Peyer's patch (tissue), 4 donors: ENCODE results near the gene GLB1L3. TPM values are rescaled to one million over a fixed set of nuclear protein-coding genes. Genes with fewer than 3 reads are reported as not detected.
A peak's percentile ranks its signal among the peaks of the same experiment; 100 is the strongest.

Experiments
- DNase-seq, 3 donors: peaks; one replicate each; pipeline ENCODE4 v3.0.0-alpha.2; 2017 to 2019
- H3K27ac ChIP-seq, 4 donors: fragments of 200-600 bp; sonication (generic); one replicate each; pipeline ENCODE4 v1.5.1; 2016 to 2019
- H3K27me3 ChIP-seq, 2 donors: fragments of 200-600 bp; sonication (generic); one replicate each; pipeline ENCODE4 v1.5.1; 2019
- H3K36me3 ChIP-seq, 3 donors: fragments of 200-600 bp; sonication (generic); one replicate each; pipeline ENCODE4 v1.5.1; 2016 to 2019
- H3K4me1 ChIP-seq, 4 donors: fragments of 200-600 bp; sonication (generic); one replicate each; pipeline ENCODE4 v1.5.1; 2016 to 2019
- H3K4me3 ChIP-seq, 4 donors: fragments of 200-600 bp; sonication (generic); 1 replicate in 3 of 4; 2 replicates in 1 of 4; pipeline ENCODE4 v1.5.1; 2016 to 2019; ENCODE audit warnings: mild to moderate bottlenecking in 1 of 4
- H3K9me3 ChIP-seq, 4 donors: fragments of 200-600 bp; sonication (generic); one replicate each; pipeline ENCODE4 v1.5.1; 2016 to 2019; ENCODE audit warnings: mild to moderate bottlenecking in 1 of 4
- POLR2A ChIP-seq, 2 donors: fragments of 450-650 bp; IDR thresholded peaks; one replicate each; pipeline ENCODE4 v1.5.1; 2017; ENCODE audit warnings: antibody characterized with exemption in 2 of 2, mild to moderate bottlenecking in 2 of 2, moderate library complexity in 2 of 2
- total RNA-seq, 4 donors: library from RNA; depleted of rRNA; stranded (reverse); fragments of >200 nt; gene quantifications; one replicate each; pipeline ENCODE4 v1.1.0, GENCODE V29; 2016
- TF ChIP-seq, protein P1 (sequence below), 6 experiments: fragments of 450-650 bp in 4 of 6; fragments of 200-600 bp in 2 of 6; sonication (generic) in 1 of 6; IDR thresholded peaks; one replicate each; pipeline ENCODE4 v1.5.1; 2017 to 2019; ENCODE audit warnings: antibody characterized with exemption in 6 of 6, mild to moderate bottlenecking in 3 of 6, moderate library complexity in 1 of 6

The GLB1L3 gene
- total RNA-seq, 4 donors from 2014 or later = not detected

DNA sequence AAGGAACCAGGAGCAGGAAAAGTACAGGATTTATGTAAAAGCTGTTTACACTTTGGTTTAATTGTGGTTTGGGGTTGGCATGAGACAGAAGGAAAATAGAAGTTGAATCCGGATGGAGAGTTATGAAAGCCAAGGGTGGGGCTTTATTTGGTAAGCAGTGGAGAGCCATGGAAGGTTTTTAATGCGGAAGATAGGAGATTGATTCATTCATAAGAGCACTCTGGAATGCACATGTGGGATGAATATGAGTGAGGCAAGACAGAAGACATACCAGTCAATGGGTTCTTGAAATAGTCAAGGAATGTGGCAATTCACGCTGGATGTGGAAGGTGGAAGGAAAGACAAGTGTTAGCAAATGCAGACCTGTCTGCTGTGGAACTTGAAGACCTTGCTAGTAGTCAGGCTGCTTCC is 9.3 kb upstream of the GLB1L3 start:
- no peaks in the 10 kb centered on the region for H3K4me1 ChIP-seq
- no peaks in the 10 kb centered on the region for H3K27me3 ChIP-seq
- H3K36me3 ChIP-seq = peaks cover 0 to 30% (median 0%) of the 10 kb centered on the region in 3 donors
- no peak overlapping the region for H3K27ac ChIP-seq
- no peak overlapping the region for H3K4me3 ChIP-seq
- DNase-seq = no peak
- no peak for TF ChIP-seq POLR2A (IDR thresholded peaks at IDR 0.05)
- TF ChIP-seq, protein P1, sequence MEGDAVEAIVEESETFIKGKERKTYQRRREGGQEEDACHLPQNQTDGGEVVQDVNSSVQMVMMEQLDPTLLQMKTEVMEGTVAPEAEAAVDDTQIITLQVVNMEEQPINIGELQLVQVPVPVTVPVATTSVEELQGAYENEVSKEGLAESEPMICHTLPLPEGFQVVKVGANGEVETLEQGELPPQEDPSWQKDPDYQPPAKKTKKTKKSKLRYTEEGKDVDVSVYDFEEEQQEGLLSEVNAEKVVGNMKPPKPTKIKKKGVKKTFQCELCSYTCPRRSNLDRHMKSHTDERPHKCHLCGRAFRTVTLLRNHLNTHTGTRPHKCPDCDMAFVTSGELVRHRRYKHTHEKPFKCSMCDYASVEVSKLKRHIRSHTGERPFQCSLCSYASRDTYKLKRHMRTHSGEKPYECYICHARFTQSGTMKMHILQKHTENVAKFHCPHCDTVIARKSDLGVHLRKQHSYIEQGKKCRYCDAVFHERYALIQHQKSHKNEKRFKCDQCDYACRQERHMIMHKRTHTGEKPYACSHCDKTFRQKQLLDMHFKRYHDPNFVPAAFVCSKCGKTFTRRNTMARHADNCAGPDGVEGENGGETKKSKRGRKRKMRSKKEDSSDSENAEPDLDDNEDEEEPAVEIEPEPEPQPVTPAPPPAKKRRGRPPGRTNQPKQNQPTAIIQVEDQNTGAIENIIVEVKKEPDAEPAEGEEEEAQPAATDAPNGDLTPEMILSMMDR (IDR thresholded peaks at IDR 0.05) = no peak
- no peaks in the 10 kb centered on the region for H3K9me3 ChIP-seq

DNA sequence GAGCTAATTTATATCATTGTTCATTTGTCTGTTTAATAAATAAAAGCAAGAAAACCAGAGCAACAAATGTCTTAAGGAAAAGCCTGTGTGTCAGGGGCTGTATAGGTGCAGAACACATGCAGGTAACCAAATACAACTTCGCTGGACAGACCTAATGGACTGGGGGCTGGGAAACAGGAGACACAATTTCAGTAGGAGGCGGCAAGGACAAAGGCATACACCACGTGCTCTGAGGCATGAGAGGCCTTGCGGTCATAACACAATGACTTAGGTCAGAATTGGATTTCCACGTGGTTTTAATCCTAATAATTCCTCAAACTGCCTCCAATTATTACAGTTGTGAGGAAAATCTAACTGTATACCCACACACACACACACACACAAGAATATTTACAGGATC is 8.7 kb upstream of the GLB1L3 start:
- DNase-seq = no peak

DNA sequence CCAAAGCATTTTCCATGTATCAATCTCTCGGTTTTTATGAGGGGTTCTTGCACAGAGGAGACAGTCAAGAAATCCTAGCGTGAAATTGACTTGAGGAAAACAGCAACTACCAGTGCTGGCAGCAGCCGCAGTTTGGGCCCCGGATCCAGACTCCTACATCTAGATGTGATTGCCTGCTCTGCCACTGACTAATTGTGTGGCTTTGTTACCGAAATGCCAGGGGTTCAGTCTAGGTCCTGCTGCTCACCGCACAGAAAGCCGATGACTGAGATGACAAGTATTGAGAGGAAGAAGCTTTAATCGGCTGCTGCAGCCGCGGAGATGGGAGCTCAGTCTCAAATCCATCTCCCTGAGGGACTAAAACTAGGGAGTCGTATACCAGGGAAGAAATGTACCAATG is 8.2 kb upstream of the GLB1L3 start:
- no peak for DNase-seq
- Histone ChIP-seq H3K4me1 (no peaks in the 10 kb centered on the region), H3K27ac (no peak overlapping the region), H3K4me3 (no peak overlapping the region), H3K27me3 (peaks cover 0 to 4% of the 10 kb centered on the region in 2 donors), H3K36me3 (peaks cover 0 to 18% (median 0%) of the 10 kb centered on the region in 3 donors), H3K9me3 (no peaks in the 10 kb centered on the region)
- TF ChIP-seq, protein P1 (IDR thresholded peaks at IDR 0.05) = no peak
- no peak for TF ChIP-seq POLR2A (IDR thresholded peaks at IDR 0.05)

More for the DNA sequence above, 8.7 kb upstream of the GLB1L3 start:
- no peaks in the 10 kb centered on the region for H3K9me3 ChIP-seq
- H3K4me3 ChIP-seq = no peak overlapping the region
- no peak overlapping the region for H3K27ac ChIP-seq
- TF ChIP-seq, protein P1 (IDR thresholded peaks at IDR 0.05) = no peak
- TF ChIP-seq POLR2A (IDR thresholded peaks at IDR 0.05) = no peak
- peaks cover 0 to 23% (median 0%) of the 10 kb centered on the region in 3 donors for H3K36me3 ChIP-seq
- no peaks in the 10 kb centered on the region for H3K4me1 ChIP-seq
- no peaks in the 10 kb centered on the region for H3K27me3 ChIP-seq

DNA sequence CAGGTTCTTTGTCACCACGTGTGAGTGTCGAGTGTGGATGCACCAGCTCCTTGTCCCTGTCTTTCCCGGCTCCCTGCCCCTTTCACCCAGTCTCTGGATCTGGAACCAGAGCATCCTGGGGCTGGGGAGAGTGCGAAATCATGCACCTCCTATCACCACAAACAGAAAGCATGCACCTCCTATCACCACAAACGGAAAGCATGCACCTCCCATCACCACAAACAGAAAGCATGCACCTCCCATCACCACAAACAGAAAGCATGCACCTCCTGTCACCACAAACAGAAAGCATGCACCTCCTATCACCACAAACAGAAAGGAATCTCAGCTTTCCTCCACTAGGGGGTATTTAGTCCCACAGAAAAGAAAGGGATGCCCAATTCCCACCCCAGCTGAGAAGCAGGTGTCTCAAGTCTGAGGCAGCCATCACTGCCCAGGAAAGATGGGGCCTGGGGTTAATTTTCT is 5.9 kb upstream of the GLB1L3 start:
- Histone ChIP-seq H3K27me3 (peaks cover 0 to 16% of the 10 kb centered on the region in 2 donors), H3K9me3 (no peaks in the 10 kb centered on the region), H3K27ac (no peak overlapping the region), H3K4me1 (no peaks in the 10 kb centered on the region), H3K36me3 (peaks cover 0 to 1% (median 0%) of the 10 kb centered on the region in 3 donors), H3K4me3 (no peak overlapping the region)
- no peak for TF ChIP-seq POLR2A (IDR thresholded peaks at IDR 0.05)
- TF ChIP-seq, protein P1 (IDR thresholded peaks at IDR 0.05) = no peak
- peak in 1 of 3 donors; percentile 22 for DNase-seq

DNA sequence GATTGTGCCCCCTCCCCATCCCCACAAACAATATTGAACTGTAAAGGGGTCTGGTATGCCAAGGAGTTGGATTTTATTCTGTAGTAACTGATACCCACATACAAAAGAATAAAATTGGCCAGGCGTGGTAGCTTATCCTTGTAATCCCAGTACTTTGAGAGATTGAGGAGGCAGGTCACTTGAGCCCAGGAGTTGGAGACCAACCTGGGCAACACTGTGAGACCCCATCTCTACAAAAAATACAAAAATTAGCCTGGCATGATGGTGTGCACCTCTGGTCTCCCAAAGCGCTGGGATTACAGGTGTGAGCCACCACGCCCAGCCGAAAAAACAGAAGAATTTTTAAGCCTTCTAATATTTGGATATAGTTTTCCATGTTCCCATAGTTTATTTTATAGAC is 4.2 kb upstream of the GLB1L3 start:
- Histone ChIP-seq H3K27ac (no peak overlapping the region), H3K27me3 (peaks cover 0 to 28% of the 10 kb centered on the region in 2 donors), H3K36me3 (no peaks in the 10 kb centered on the region), H3K4me3 (no peak overlapping the region), H3K4me1 (peaks cover 0 to 15% (median 8%) of the 10 kb centered on the region in 4 donors), H3K9me3 (no peaks in the 10 kb centered on the region)
- DNase-seq = peak in 1 of 3 donors; percentile 5
- TF ChIP-seq, protein P1 (IDR thresholded peaks at IDR 0.05) = no peak
- TF ChIP-seq POLR2A (IDR thresholded peaks at IDR 0.05) = no peak
